Thoracic aorta (tissue), 2 donors: ENCODE results near the gene RPGR. TPM values are rescaled to one million over a fixed set of nuclear protein-coding genes. Genes with fewer than 3 reads are reported as not detected.
A peak's percentile ranks its signal among the peaks of the same experiment; 100 is the strongest.

Experiments
- ATAC-seq: fragments of 150-250 bp; one replicate; pipeline ENCODE4 v1.8.0; 2017; ENCODE audit warnings: low read depth; ENCODE audit not compliant: insufficient number of reproducible peaks, low FRiP score
- DNase-seq: peaks from one replicate; pipeline ENCODE4 v3.0.0-alpha.2; 2020; ENCODE audit warnings: low spot score
- H3K27ac ChIP-seq, 2 donors: fragments of 200-600 bp; sonication (generic); 1 replicate in 1 of 2; 2 replicates in 1 of 2; pipeline ENCODE4 v1.5.1; 2016; ENCODE audit warnings: mild to moderate bottlenecking in 2 of 2, moderate library complexity in 2 of 2
- H3K27me3 ChIP-seq: fragments of 200-600 bp; sonication (generic); replicated peaks from 2 replicates; pipeline ENCODE4 v1.6.0; 2016; ENCODE audit warnings: mild to moderate bottlenecking; ENCODE audit not compliant: insufficient read depth
- H3K36me3 ChIP-seq: fragments of 200-600 bp; sonication (generic); one replicate; pipeline ENCODE4 v1.5.1; 2016
- H3K4me1 ChIP-seq, 2 donors: fragments of 200-600 bp; sonication (generic); 1 replicate in 1 of 2; 2 replicates in 1 of 2; pipeline versions ENCODE4 v1.5.1 to v1.6.0; 2016; ENCODE audit warnings: low read depth in 2 of 2, mild to moderate bottlenecking in 1 of 2; ENCODE audit not compliant: control insufficient read depth in 1 of 2
- H3K4me3 ChIP-seq: fragments of 200-600 bp; sonication (generic); 2 replicates; pipeline ENCODE4 v1.5.1; 2016; ENCODE audit warnings: mild to moderate bottlenecking
- H3K9me3 ChIP-seq: fragments of 200-600 bp; sonication (generic); 2 replicates; pipeline ENCODE4 v1.5.1; 2016
- CTCF ChIP-seq: fragments of 200-600 bp; sonication (generic); IDR thresholded peaks from one replicate; pipeline ENCODE4 v1.5.1; 2019; ENCODE audit warnings: antibody characterized with exemption
- total RNA-seq, 2 donors: library from RNA; depleted of rRNA; stranded (reverse); fragments of >200 nt; gene quantifications; one replicate each; pipeline versions ENCODE4 v1.1.0 to v1.2.3, GENCODE V29; 2016

Gene RPGR
- total RNA-seq: 10 to 100 TPM; 12.6 to 37.2 TPM

- Histone ChIP-seq H3K27me3 (no peaks in the 10 kb centered on the region), H3K9me3 (no peaks in the 10 kb centered on the region), H3K4me1 (no peaks in the 10 kb centered on the region), H3K27ac (peak within 1 kb of the TSS; percentile 87 to 93), H3K4me3 (peak within 1 kb of the TSS; percentile 87), H3K36me3 (no peaks in the 10 kb centered on the region)
- ATAC-seq (peak; percentile 90), DNase-seq (peak; percentile 78)
- TF ChIP-seq CTCF: peak; percentile 61
Observed at GRCh38 chrX:38327007-38327774, at the start of gene RPGR. Gene RPGR (minus strand): TSS chrX:38327509. CDS start chrX:38327367, 142 bp downstream.

GRCh38 chrX:38376747-38377146 is 49.4 kb upstream of the RPGR start:
- ATAC-seq (no peak), DNase-seq (no peak)
- H3K9me3 ChIP-seq: no peaks in the 10 kb centered on the region
- TF ChIP-seq CTCF: no peak
- no peak overlapping the region for H3K4me3 ChIP-seq
- no peaks in the 10 kb centered on the region for H3K4me1 ChIP-seq
- no peak overlapping the region for H3K27ac ChIP-seq
- H3K36me3 ChIP-seq: no peaks in the 10 kb centered on the region
- H3K27me3 ChIP-seq: no peaks in the 10 kb centered on the region

- H3K4me3 ChIP-seq: no peak overlapping the region
- H3K36me3 ChIP-seq: no peaks in the 10 kb centered on the region
- H3K9me3 ChIP-seq: no peaks in the 10 kb centered on the region
- no peaks in the 10 kb centered on the region for H3K4me1 ChIP-seq
- DNase-seq (no peak), ATAC-seq (no peak)
- no peaks in the 10 kb centered on the region for H3K27me3 ChIP-seq
- H3K27ac ChIP-seq: no peak overlapping the region
- TF ChIP-seq CTCF: no peak
Observed at GRCh38 chrX:38375891-38376290, 48.6 kb upstream of the RPGR start.

- DNase-seq: no peak
- no peaks in the 10 kb centered on the region for H3K36me3 ChIP-seq
- no peaks in the 10 kb centered on the region for H3K27me3 ChIP-seq
Observed at GRCh38 chrX:38374431-38374830, 47.1 kb upstream of the RPGR start.

GRCh38 chrX:38371641-38372040 is 44.3 kb upstream of the RPGR start:
- ATAC-seq (no peak), DNase-seq (no peak)
- H3K27ac ChIP-seq: no peak overlapping the region
- no peak for TF ChIP-seq CTCF
- no peaks in the 10 kb centered on the region for H3K9me3 ChIP-seq
- H3K4me1 ChIP-seq: no peaks in the 10 kb centered on the region
- H3K4me3 ChIP-seq: no peak overlapping the region
- H3K36me3 ChIP-seq: no peaks in the 10 kb centered on the region
- H3K27me3 ChIP-seq: no peaks in the 10 kb centered on the region

More at GRCh38 chrX:38374431-38374830, 47.1 kb upstream of the RPGR start:
- H3K27ac ChIP-seq: no peak overlapping the region
- no peak for ATAC-seq
- H3K4me1 ChIP-seq: no peaks in the 10 kb centered on the region
- no peak overlapping the region for H3K4me3 ChIP-seq
- TF ChIP-seq CTCF: no peak
- no peaks in the 10 kb centered on the region for H3K9me3 ChIP-seq
